Stimulated activated CD8-positive, alpha-beta memory T cell treated with anti-CD3 and anti-CD28 coated beads, Interleukin-7, amount 100 ng/mL, for 4 hours (primary cell): Measurements from ENCODE around the gene FCAMR.

ENCODE experiments used
- DNase-seq, 2 donors: peaks; one replicate each; pipeline ENCODE4 v3.0.0-alpha.2; 2020; ENCODE audit warnings: low read depth in 2 of 2

The FCAMR gene

GRCh38 chr1:207000651-207001291, 30.5 kb upstream of the FCAMR start:
- no peak for DNase-seq

DNA sequence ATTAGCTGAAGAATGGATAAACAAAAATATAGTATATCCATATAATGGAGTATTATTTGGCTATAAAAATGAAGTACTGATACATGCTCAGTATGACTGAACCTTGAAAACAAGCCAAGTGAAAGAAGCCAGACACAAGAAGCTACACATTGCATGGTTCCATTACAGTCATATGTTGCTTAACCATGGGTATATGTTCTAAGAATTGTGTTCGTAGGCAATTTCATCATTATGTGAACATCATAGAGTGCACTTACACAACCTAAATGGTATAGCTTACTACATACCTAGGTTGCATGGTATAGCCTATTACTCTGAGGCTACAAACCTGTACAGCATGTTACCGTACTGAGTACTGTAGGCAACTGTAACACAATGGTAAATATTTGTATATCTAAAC, 28.6 kb upstream of the FCAMR start:
- DNase-seq = no peak

DNA sequence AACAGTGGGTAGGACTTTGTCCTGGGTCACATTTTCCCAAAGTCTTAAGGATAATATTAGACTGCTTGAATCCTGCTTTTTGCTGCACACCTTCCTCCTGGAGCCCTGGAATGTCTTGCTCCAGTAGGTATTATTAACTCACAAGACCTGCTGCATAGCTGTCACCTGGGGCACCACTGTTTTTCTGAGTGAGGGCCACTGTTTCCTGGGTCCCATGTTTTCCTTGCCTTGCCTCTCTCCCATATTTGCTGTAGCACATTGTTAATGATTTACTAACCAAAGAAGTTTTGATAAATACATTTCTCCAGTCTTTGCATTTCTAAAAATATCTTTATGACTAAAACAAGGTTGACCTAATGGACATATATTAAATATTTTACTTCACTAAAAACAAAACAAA, 22.5 kb upstream of the FCAMR start:
- no peak for DNase-seq

- DNase-seq = no peak
These were observed 17.6 kb upstream of the FCAMR start for GRCh38 chr1:206987873-206988272.

GRCh38 chr1:206986885-206987284, 16.6 kb upstream of the FCAMR start:
- DNase-seq = no peak

- no peak for DNase-seq
These were observed 16.1 kb upstream of the FCAMR start for GRCh38 chr1:206986402-206986801.

- no peak for DNase-seq
These were observed 15.0 kb upstream of the FCAMR start for GRCh38 chr1:206985162-206985749.

GRCh38 chr1:206982216-206982615, 12.0 kb upstream of the FCAMR start:
- DNase-seq = peak; percentile 24 to 43

GRCh38 chr1:206979379-206980043, 9.3 kb upstream of the FCAMR start:
- no peak for DNase-seq

DNA sequence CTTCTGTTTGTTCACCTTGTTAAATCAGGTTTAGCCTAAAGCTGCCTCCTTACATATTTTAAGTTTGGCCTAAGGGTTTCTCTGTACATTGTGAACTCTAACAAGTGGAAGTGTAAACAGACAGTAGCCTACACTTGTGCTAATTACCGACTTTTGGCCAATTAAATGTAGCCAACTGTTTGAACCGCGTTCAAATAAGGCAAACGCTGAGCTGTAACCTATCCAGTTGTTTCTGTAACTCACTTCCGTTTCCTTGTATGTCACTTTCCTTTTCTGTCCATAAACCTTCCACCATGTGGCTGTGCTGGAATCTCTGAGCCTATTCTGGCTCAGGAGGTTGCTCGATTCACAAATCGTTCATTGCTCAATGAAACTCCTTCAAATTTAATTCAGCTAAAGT, 8.0 kb upstream of the FCAMR start:
- no peak for DNase-seq

- DNase-seq = no peak
These were observed 5.0 kb upstream of the FCAMR start for GRCh38 chr1:206975306-206975705.

GRCh38 chr1:206974140-206974539, 3.9 kb upstream of the FCAMR start:
- no peak for DNase-seq

GRCh38 chr1:206972728-206973127, 2.5 kb upstream of the FCAMR start:
- no peak for DNase-seq

DNA sequence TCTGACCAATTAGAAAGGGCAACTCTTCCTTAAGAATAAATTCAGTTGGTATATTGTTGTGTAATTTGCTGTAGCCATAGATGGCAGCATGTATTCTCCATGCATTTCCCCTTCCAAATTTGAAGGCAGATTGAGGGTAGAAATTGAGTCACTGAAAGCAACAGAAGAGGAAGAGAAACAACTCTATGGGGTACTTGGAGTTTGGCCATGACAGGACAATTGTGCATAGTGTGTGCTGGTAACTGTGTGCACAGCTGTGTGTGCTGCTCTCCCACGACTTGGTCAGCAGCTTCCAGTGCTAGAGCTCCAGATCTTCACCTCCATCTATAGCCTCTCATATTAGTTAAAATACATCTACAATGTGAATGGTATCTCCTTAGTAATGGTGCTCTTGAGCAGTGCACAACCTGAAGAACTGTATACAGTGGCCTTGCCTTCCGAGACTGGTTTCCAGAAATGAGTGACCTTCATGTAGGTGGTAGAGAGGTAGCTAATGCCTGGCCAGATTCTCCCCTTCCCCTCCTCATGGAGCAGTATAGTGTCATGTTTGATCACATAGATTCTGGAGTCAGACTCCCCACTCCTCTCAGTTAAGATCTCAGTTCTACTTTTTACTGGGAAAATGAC, 882 bp upstream of the FCAMR start:
- no peak for DNase-seq

DNA sequence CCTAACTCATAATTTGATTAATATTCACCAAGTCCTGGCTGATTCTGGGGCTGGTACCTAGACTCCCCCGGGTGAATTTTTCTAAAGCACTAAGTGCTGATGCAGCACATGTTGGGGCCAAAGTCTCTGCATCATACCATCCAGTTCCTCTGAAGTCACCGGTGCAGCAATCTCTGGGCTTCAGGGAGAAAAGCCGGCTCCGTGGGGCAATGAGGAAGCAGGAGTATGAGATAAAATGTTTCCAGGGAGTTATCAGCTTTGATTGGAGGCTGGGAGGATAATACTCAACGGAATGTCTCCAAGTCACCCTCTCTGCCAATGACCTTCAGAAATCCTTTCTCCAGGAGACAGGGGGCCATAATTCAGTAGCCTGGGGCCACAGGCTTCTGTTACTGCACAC, 1.2 kb downstream of the FCAMR start:
- no peak for DNase-seq

- DNase-seq = no peak
These were observed 3.0 kb downstream of the FCAMR start for GRCh38 chr1:206967096-206967849.

DNA sequence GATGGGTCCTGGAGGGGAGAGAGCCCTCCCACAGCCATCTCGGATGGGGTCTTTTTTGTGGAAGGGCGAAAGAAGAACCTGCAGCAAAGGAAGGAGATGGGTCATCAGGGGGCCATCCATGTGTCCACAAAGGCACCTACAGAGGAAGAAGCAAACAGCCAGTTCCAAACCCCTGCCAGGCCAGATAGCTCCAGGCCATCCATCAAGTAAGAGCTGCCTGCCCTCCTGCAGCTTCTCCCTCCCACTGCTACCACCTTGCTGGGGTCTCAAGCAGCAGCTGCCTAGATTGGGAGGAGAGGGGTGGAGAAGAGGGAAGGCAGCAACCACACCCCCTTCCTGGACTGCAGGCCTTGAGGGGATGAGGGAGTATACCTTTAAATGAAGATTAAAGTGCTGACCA, 4.5 kb downstream of the FCAMR start:
- DNase-seq = no peak

- DNase-seq = no peak
These were observed 6.5 kb downstream of the FCAMR start for GRCh38 chr1:206963740-206964139.

DNA sequence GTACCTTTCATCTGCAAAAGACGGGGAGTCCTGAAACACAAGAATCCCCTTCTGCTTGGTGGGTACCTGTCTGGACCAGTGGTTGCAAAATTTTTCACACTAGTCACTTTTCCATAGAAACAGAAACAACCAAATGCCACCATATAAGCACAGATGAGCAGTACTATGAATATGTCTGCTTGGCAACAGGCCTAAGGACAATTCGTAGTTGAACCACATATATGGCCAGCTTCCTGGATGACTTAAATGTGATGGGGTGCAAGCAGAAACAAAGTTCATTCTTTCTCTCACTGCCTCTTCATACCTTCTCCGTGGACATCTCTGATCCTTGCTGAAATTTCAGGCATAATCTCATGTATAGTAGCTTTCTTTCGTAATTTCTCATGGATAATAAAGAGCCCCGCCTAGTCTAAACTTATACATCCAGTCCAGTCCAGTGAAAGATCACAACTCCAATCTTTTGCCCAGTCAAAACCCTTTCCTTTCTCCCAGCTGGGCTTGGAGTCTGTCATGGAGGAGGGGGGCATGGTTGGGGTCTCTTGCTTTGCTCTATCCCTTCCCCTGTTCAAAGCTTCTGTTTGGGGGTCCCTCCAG, 7.0 kb downstream of the FCAMR start:
- no peak for DNase-seq

DNA sequence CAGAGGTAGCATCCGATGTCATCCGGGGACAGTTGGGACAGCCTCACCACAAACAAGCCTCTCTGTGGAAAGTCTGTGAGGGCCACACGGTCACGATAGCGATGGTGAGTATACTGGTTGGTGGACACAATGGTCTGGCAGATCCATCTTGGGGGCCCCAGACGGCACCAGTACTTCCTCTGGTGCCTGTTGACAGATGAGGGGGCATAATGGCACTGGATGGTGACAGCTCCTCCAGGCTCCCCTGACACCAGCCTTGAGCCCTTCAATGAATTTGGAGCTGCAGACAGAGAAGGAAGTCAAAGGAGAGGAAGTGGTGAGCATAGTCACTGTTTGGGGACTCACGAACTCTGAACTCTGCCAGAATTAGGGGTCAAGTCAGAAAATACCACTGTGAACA, 8.0 kb downstream of the FCAMR start:
- DNase-seq = no peak

- no peak for DNase-seq
These were observed 8.6 kb downstream of the FCAMR start for GRCh38 chr1:206961668-206962067.
